Sigmoid colon (tissue), 4 donors: ENCODE results near the gene SLC45A3.

Experiments
- CTCF ChIP-seq, 4 experiments: fragments of 450-650 bp in 3 of 4; fragments of 200-600 bp in 1 of 4; IDR thresholded peaks; one replicate each; pipeline ENCODE4 v1.5.1; 2016 to 2019; ENCODE audit warnings: antibody characterized with exemption in 4 of 4, mild to moderate bottlenecking in 3 of 4, moderate library complexity in 2 of 4
- EP300 ChIP-seq, 4 donors: sonication (generic); formaldehyde crosslinking; IDR thresholded peaks; one replicate each; pipeline ENCODE4 v1.6.1; 2017; ENCODE audit warnings: antibody characterized with exemption in 4 of 4
- POLR2A ChIP-seq, 2 donors: fragments of 450-650 bp; IDR thresholded peaks; one replicate each; pipeline ENCODE4 v1.6.1; 2016; ENCODE audit warnings: antibody characterized with exemption in 2 of 2, mild to moderate bottlenecking in 2 of 2, moderate library complexity in 2 of 2

- TF ChIP-seq CTCF (IDR thresholded peaks at IDR 0.05) (no peak), POLR2A (IDR thresholded peaks at IDR 0.05) (no peak), EP300 (IDR thresholded peaks at IDR 0.05) (no peak)
Measured at GRCh38 chr1:205714906-205715246, 34.6 kb upstream of the SLC45A3 start.
